HCT116 (cell line): ENCODE results near the gene FMNL1. TPM values are rescaled to one million over a fixed set of nuclear protein-coding genes. Genes with fewer than 3 reads are reported as not detected.
A peak's percentile ranks its signal among the peaks of the same experiment; 100 is the strongest.

Experiments used
- ATAC-seq: fragments of 200-7000 bp; cut with Tn5 transposase; 2 replicates; pipeline ENCODE4 v1.9.1; 2020; ENCODE audit warnings: mild to moderate bottlenecking, moderate library complexity
- Bru-seq: library from RNA; stranded (reverse); fragments of 400-500 nt; gene quantifications from one replicate; lab custom pipeline; 2021; lab: Mats Ljungman, UMichigan
- BruChase-seq, 2 experiments: library from RNA; stranded (reverse); fragments of 400-500 nt; gene quantifications; one replicate each; lab custom pipeline; 2021; lab: Mats Ljungman, UMichigan
- BruUV-seq: library from RNA; stranded (reverse); fragments of 400-500 nt; replicated peaks from 2 replicates; lab custom pipeline; 2021; lab: Mats Ljungman, UMichigan
- CTCF ChIA-PET: fragments of 300-600 bp; sonication (Branson Sonifier 250); formaldehyde crosslinking; loops from one replicate; lab custom pipeline; 2021; ENCODE audit warnings: antibody characterized with exemption; lab: Charles Lee
- POLR2A ChIA-PET: fragments of 300-600, 350-600 bp; sonication (Branson Sonifier 250); formaldehyde crosslinking; loops from one replicate; lab custom pipeline; 2021; ENCODE audit warnings: antibody characterized with exemption; lab: Charles Lee
- RAD21 ChIA-PET, 2 experiments: fragments of 300-600 bp; sonication (Branson Sonifier 250); formaldehyde crosslinking; loops; one replicate each; lab custom pipeline; 2023; ENCODE audit warnings: low total read pairs in 2 of 2; ENCODE audit not compliant: uncharacterized antibody in 2 of 2, unreplicated experiment in 2 of 2, low non-redundant PET in 1 of 2; lab: Charles Lee
- DNase-seq: peaks from one replicate; pipeline ENCODE4 v3.0.0-alpha.2; 2010; ENCODE audit warnings: low read depth, low spot score
- H2AFZ ChIP-seq: fragments of 200-600 bp; shearing (Covaris generic), sonication (generic); 2 replicates; pipeline ENCODE4 v1.6.1; 2017; ENCODE audit warnings: low read depth, mixed run types, mixed read lengths, antibody characterized with exemption, low read length; ENCODE audit not compliant: poor library complexity, severe bottlenecking
- H3K27ac ChIP-seq: 2 replicates; pipeline ENCODE4 v1.5.1; 2012; ENCODE audit warnings: low read depth, low read length
- H3K27me3 ChIP-seq: fragments of 200-600 bp; sonication (generic); 2 replicates; pipeline ENCODE4 v1.6.1; 2016; ENCODE audit warnings: mixed run types, low read length, mixed read lengths; ENCODE audit not compliant: insufficient read depth
- H3K36me3 ChIP-seq, 2 experiments: fragments of 200-500 bp in 1 of 2; fragments of 200-600 bp in 1 of 2; sonication (Bioruptor generic) in 1 of 2; sonication (generic) in 1 of 2; 2 replicates each; pipeline versions ENCODE4 v1.5.1 to v1.6.1; 2014 to 2016; ENCODE audit warnings: low read length in 2 of 2, inconsistent platforms in 1 of 2, mixed read lengths in 1 of 2, mixed run types in 1 of 2; ENCODE audit not compliant: insufficient read depth in 2 of 2, control insufficient read depth in 1 of 2
- H3K4me1 ChIP-seq, 2 experiments: fragments of 200-600 bp in 1 of 2; sonication (generic) in 1 of 2; 2 replicates each; pipeline versions ENCODE4 v1.5.1 to v1.6.1; 2012 to 2017; ENCODE audit warnings: low read length in 2 of 2, inconsistent platforms in 1 of 2, mild to moderate bottlenecking in 1 of 2, mixed read lengths in 1 of 2, mixed run types in 1 of 2, moderate library complexity in 1 of 2; ENCODE audit not compliant: insufficient read depth in 2 of 2, control insufficient read depth in 1 of 2
- H3K4me2 ChIP-seq: fragments of 200-600 bp; sonication (generic); 2 replicates; pipeline ENCODE4 v1.6.1; 2017; ENCODE audit warnings: mixed run types, low read length, mixed read lengths
- H3K4me3 ChIP-seq, 2 experiments: fragments of 200-600 bp in 1 of 2; sonication (generic) in 1 of 2; replicated peaks in 1 of 2; 2 replicates each; pipeline ENCODE4 v1.5.1; 2011 to 2016; ENCODE audit warnings: low read length in 2 of 2, control low read depth in 1 of 2, low read depth in 1 of 2, mild to moderate bottlenecking in 1 of 2, mixed read lengths in 1 of 2, mixed run types in 1 of 2
- H3K79me2 ChIP-seq: fragments of 200-600 bp; sonication (generic); 2 replicates; pipeline ENCODE4 v1.6.1; 2017; ENCODE audit warnings: mild to moderate bottlenecking, mixed run types, low read length, moderate library complexity, mixed read lengths; ENCODE audit not compliant: insufficient read depth
- H3K9ac ChIP-seq: fragments of 200-600 bp; sonication (generic); 2 replicates; pipeline ENCODE4 v1.6.1; 2016; ENCODE audit warnings: low read length, mixed read lengths
- H3K9me2 ChIP-seq: fragments of 200-600 bp; sonication (generic), shearing (Covaris generic); 2 replicates; pipeline ENCODE4 v1.6.1; 2017; ENCODE audit warnings: mixed run types, mild to moderate bottlenecking, moderate library complexity; ENCODE audit not compliant: insufficient read depth
- H3K9me3 ChIP-seq, 2 experiments: fragments of 200-500 bp in 1 of 2; fragments of 200-600 bp in 1 of 2; sonication (Bioruptor generic) in 1 of 2; sonication (generic) in 1 of 2; 2 replicates each; pipeline ENCODE4 v1.6.1; 2014 to 2017; ENCODE audit warnings: low read length in 2 of 2, mixed read lengths in 2 of 2, inconsistent platforms in 1 of 2, low read depth in 1 of 2, mild to moderate bottlenecking in 1 of 2, mixed run types in 1 of 2, moderate library complexity in 1 of 2; ENCODE audit not compliant: control insufficient read depth in 1 of 2, insufficient read depth in 1 of 2
- H4K20me1 ChIP-seq: fragments of 200-600 bp; sonication (generic), shearing (Covaris generic); 2 replicates; pipeline ENCODE4 v1.6.1; 2017; ENCODE audit warnings: mixed run types, mild to moderate bottlenecking, moderate library complexity; ENCODE audit not compliant: insufficient read depth
- EZH2 ChIP-seq: fragments of 200-600 bp; sonication (generic); IDR thresholded peaks from 2 replicates; pipeline ENCODE4 v1.6.1; 2017; ENCODE audit warnings: antibody characterized with exemption, mixed run types
- FOSL1 ChIP-seq: IDR thresholded peaks from 2 replicates; pipeline ENCODE4 v1.6.1; 2012; ENCODE audit warnings: low read depth
- POLR2AphosphoS5 ChIP-seq: IDR thresholded peaks from 2 replicates; pipeline ENCODE4 v1.6.1; 2011; ENCODE audit warnings: mild to moderate bottlenecking, low read depth, low read length, moderate library complexity
- RAD21 ChIP-seq: IDR thresholded peaks from 2 replicates; pipeline ENCODE4 v1.6.1; 2012; ENCODE audit warnings: low read depth, mild to moderate bottlenecking
- SIN3A ChIP-seq: IDR thresholded peaks from 2 replicates; pipeline ENCODE4 v1.6.1; 2012; ENCODE audit warnings: low read depth
- SRF ChIP-seq: IDR thresholded peaks from 2 replicates; pipeline ENCODE4 v1.6.1; 2012; ENCODE audit warnings: low read depth
- TCF7L2 ChIP-seq: IDR thresholded peaks from 2 replicates; pipeline ENCODE4 v1.7.0; 2011; ENCODE audit warnings: borderline replicate concordance, inconsistent platforms; ENCODE audit not compliant: insufficient read depth, insufficient read length; ENCODE audit errors: extremely low read depth
- YY1 ChIP-seq: IDR thresholded peaks from 2 replicates; pipeline ENCODE4 v1.6.1; 2011; ENCODE audit warnings: low read length, low read depth, moderate library complexity, mild to moderate bottlenecking; ENCODE audit not compliant: insufficient replicate concordance; ENCODE audit errors: extremely low read depth
- ZFX ChIP-seq: fragments of 450-650 bp; IDR thresholded peaks from 2 replicates; pipeline ENCODE4 v1.6.1; 2017
- ZNF274 ChIP-seq: fragments of 200-500 bp; sonication (Bioruptor generic); IDR thresholded peaks from 2 replicates; pipeline ENCODE4 v1.6.1; 2014; ENCODE audit warnings: mild to moderate bottlenecking, low read depth, low read length, inconsistent platforms
- intact Hi-C: fragments of 100-400 bp; cut with micrococcal nuclease; formaldehyde crosslinking; loops from 2 replicates; pipeline ENCODE4 v1.10.0; 2022
- long read RNA-seq: library from polyadenylated mRNA; unstranded; transcript quantifications from one replicate; pipeline ENCODE4 v2.0.0, GENCODE V29; 2021; ENCODE audit not compliant: unreplicated experiment
- polyA plus RNA-seq: library from polyadenylated mRNA; unstranded; fragments of >200 nt; gene quantifications from 2 replicates; pipeline ENCODE4 v1.2.1, GENCODE V29; 2012; ENCODE audit warnings: missing spikeins
- total RNA-seq: library from RNA; stranded (reverse); gene quantifications from one replicate; pipeline ENCODE4 v1.2.1, GENCODE V29; 2021; ENCODE audit not compliant: unreplicated experiment
- TF ChIP-seq, protein P1 (sequence below): IDR thresholded peaks from 2 replicates; pipeline ENCODE4 v1.6.1; 2012; ENCODE audit warnings: low read depth
- TF ChIP-seq, protein P2 (sequence below): IDR thresholded peaks from 2 replicates; pipeline ENCODE4 v1.6.1; 2012
- TF ChIP-seq, protein P3 (sequence below), 3 experiments: fragments of 200-600 bp in 1 of 3; sonication (generic) in 1 of 3; IDR thresholded peaks in 2 of 3; conservative IDR thresholded peaks in 1 of 3; 2 replicates each; pipeline ENCODE4 v1.5.1; 2012 to 2017; ENCODE audit warnings: low read depth in 2 of 3, low read length in 2 of 3, antibody characterized with exemption in 1 of 3, borderline replicate concordance in 1 of 3, control low read depth in 1 of 3, mild to moderate bottlenecking in 1 of 3, mixed read lengths in 1 of 3, mixed run types in 1 of 3, moderate library complexity in 1 of 3; ENCODE audit not compliant: insufficient read depth in 1 of 3

Gene FMNL1, protein sequence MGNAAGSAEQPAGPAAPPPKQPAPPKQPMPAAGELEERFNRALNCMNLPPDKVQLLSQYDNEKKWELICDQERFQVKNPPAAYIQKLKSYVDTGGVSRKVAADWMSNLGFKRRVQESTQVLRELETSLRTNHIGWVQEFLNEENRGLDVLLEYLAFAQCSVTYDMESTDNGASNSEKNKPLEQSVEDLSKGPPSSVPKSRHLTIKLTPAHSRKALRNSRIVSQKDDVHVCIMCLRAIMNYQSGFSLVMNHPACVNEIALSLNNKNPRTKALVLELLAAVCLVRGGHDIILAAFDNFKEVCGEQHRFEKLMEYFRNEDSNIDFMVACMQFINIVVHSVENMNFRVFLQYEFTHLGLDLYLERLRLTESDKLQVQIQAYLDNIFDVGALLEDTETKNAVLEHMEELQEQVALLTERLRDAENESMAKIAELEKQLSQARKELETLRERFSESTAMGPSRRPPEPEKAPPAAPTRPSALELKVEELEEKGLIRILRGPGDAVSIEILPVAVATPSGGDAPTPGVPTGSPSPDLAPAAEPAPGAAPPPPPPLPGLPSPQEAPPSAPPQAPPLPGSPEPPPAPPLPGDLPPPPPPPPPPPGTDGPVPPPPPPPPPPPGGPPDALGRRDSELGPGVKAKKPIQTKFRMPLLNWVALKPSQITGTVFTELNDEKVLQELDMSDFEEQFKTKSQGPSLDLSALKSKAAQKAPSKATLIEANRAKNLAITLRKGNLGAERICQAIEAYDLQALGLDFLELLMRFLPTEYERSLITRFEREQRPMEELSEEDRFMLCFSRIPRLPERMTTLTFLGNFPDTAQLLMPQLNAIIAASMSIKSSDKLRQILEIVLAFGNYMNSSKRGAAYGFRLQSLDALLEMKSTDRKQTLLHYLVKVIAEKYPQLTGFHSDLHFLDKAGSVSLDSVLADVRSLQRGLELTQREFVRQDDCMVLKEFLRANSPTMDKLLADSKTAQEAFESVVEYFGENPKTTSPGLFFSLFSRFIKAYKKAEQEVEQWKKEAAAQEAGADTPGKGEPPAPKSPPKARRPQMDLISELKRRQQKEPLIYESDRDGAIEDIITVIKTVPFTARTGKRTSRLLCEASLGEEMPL
- total RNA-seq (8.2 TPM), Bru-seq, nascent RNA (percentile 44 among the genes with signal in this experiment), BruChase-seq, experiment 1, labeled RNA remaining after a 6-hour chase (percentile 52 among the genes with signal in this experiment), BruChase-seq, experiment 2, labeled RNA remaining after a 2-hour chase (percentile 50 among the genes with signal in this experiment)
- 8.6 and 8.9 TPM in 2 replicates for polyA plus RNA-seq
- long read RNA-seq, partial matches to known transcripts, result 4 of 7 reads
- long read RNA-seq, other reads (novel, unspliced or antisense), result 3 of 7 reads

DNA sequence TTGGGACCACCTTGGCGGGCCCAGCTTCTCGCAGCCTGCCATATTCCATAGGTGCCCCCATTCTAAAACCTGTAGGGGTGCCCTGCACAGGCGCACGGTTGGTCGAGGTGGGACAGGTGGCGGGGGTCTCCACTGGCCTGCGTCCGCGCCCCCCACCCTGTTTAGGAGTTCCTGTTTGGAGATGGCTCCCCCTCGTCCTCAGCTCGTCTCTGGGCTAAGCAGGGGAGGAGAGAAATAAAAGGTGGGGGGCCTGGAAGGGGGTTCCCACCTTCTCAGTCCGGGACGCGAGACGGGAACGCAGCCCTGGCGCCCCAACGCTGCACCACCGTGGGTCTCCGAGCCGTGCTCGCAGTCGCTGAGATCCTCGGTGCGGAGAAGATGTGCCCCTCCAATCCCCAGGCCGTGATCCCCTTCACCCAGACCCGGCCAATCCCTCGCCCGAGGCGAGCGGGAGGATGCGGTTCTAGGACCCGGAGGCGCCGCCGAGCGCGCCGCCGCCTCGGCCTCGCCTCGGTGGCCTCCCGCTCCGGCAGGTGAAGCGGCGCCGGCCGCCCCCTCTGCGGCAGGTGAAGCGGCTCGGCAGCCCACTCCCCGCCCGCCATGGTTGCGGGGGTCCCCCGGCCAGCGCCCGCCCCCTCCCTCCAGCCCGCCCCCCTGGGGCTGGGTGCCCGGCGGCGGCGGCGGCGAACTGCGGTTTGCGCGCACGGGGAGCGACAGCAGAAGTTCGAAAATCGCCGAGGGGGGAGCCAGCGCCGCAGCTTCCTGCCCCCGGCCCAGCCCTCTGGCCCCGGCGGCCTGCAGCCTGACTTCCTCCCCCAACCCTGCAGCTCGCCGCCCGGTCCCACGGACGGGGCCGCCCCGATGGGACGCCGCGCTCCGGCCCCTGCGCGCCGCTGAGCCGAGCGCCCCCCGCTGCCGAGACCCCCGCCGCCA is at the start of gene FMNL1:
Gene FMNL1, plus strand, starts transcription at position 805 of the 933 bp plus-strand sequence. CDS start 240 bp downstream, outside the sequence.
- H3K79me2 ChIP-seq, result no peaks in the 10 kb centered on the region
- peaks cover 2 to 46% of the 10 kb centered on the region in 2 experiments; a peak in 3 of 4 replicates for H3K4me1 ChIP-seq
- CTCF ChIA-PET, result interaction anchor here (1.0 to 3.6 kb wide), 4 partner anchors 10 to 204 kb away, joined by 3 to 25 read pairs (median 4); no protein-coding TSS in a partner anchor
- H3K27me3 ChIP-seq, result no peaks in the 10 kb centered on the region
- H3K9ac ChIP-seq, result peak within 1 kb of the TSS; percentile 55
- POLR2A ChIA-PET, result no interaction called here
- H3K36me3 ChIP-seq, result no peaks in the 10 kb centered on the region
- no peak within 1 kb of the TSS for H2AFZ ChIP-seq
- no peaks in the 10 kb centered on the region for H3K9me2 ChIP-seq
- no peaks in the 10 kb centered on the region for H4K20me1 ChIP-seq
- ATAC-seq, result peak; percentile 63
- intact Hi-C loops, result no loop called here
- H3K9me3 ChIP-seq, result no peaks in the 10 kb centered on the region
- DNase-seq, result no peak
- TF ChIP-seq FOSL1 (no peak), RAD21 (no peak), SRF (no peak), ZNF274 (no peak), SIN3A (no peak), TCF7L2 (no peak), EZH2 (no peak), POLR2AphosphoS5 (peak; percentile 30; the same call in 1 of the 2 replicates), ZFX (peak; percentile 42; the same call in 1 of the 2 replicates), YY1 (no peak)
- TF ChIP-seq, protein P1, sequence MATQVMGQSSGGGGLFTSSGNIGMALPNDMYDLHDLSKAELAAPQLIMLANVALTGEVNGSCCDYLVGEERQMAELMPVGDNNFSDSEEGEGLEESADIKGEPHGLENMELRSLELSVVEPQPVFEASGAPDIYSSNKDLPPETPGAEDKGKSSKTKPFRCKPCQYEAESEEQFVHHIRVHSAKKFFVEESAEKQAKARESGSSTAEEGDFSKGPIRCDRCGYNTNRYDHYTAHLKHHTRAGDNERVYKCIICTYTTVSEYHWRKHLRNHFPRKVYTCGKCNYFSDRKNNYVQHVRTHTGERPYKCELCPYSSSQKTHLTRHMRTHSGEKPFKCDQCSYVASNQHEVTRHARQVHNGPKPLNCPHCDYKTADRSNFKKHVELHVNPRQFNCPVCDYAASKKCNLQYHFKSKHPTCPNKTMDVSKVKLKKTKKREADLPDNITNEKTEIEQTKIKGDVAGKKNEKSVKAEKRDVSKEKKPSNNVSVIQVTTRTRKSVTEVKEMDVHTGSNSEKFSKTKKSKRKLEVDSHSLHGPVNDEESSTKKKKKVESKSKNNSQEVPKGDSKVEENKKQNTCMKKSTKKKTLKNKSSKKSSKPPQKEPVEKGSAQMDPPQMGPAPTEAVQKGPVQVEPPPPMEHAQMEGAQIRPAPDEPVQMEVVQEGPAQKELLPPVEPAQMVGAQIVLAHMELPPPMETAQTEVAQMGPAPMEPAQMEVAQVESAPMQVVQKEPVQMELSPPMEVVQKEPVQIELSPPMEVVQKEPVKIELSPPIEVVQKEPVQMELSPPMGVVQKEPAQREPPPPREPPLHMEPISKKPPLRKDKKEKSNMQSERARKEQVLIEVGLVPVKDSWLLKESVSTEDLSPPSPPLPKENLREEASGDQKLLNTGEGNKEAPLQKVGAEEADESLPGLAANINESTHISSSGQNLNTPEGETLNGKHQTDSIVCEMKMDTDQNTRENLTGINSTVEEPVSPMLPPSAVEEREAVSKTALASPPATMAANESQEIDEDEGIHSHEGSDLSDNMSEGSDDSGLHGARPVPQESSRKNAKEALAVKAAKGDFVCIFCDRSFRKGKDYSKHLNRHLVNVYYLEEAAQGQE, result no peak
- TF ChIP-seq, protein P2, sequence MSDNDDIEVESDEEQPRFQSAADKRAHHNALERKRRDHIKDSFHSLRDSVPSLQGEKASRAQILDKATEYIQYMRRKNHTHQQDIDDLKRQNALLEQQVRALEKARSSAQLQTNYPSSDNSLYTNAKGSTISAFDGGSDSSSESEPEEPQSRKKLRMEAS, result no peak
- TF ChIP-seq, protein P3, sequence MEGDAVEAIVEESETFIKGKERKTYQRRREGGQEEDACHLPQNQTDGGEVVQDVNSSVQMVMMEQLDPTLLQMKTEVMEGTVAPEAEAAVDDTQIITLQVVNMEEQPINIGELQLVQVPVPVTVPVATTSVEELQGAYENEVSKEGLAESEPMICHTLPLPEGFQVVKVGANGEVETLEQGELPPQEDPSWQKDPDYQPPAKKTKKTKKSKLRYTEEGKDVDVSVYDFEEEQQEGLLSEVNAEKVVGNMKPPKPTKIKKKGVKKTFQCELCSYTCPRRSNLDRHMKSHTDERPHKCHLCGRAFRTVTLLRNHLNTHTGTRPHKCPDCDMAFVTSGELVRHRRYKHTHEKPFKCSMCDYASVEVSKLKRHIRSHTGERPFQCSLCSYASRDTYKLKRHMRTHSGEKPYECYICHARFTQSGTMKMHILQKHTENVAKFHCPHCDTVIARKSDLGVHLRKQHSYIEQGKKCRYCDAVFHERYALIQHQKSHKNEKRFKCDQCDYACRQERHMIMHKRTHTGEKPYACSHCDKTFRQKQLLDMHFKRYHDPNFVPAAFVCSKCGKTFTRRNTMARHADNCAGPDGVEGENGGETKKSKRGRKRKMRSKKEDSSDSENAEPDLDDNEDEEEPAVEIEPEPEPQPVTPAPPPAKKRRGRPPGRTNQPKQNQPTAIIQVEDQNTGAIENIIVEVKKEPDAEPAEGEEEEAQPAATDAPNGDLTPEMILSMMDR (IDR thresholded peaks at IDR 0.05 in 2 of 3, conservative IDR thresholded peaks at IDR 0.05 in 1 of 3; ENCODE audit: borderline replicate concordance in 1 of 3, insufficient read depth in 1 of 3, low read depth in 2 of 3, low read length in 2 of 3), result no peak
- TF ChIP-seq, all 23 proteins: peak for 2
- Histone ChIP-seq H3K4me3 (peak within 1 kb of the TSS; percentile 43 to 59), H3K4me2 (peak within 1 kb of the TSS; percentile 89), H3K27ac (peak within 1 kb of the TSS; percentile 24; the same call in 1 of the 2 replicates)
- RAD21 ChIA-PET, result no interaction called here
- BruUV-seq, result no TSS peak
